ENCODE data around the gene KIAA0232.
A peak's percentile ranks its signal among the peaks of the same experiment; 100 is the strongest.
"Not testable (repeated sequence)": the region's sequence is repeated elsewhere in the genome, so short reads cannot be mapped to it uniquely, and the experiment has no call there.

KIAA0232 gene

DNA sequence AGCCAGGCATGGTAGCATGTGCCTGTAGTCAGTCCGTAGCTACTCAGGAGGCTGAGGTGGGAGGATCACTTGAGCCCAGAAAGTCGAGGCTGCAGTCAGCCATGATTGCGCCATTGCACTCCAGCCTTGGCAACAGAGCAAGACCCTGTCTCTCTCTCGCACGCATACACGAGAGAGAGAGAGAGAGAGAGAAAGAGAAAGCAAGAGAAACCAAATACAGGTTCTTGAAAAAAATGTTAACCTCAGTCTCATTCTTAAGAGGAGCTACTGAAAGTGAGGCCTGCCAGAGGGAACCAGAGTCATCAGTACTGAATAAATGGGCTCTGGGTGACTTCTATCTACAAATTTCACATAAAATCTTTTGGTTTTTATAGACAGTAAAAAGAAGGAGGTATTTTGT, 42.9 kb downstream of the KIAA0232 start:
- no peak for DNase-seq (ENCODE audit: low read depth)
- no peak overlapping the region for H3K4me3 ChIP-seq (ENCODE audit: low read length)
- TF ChIP-seq, protein P1, sequence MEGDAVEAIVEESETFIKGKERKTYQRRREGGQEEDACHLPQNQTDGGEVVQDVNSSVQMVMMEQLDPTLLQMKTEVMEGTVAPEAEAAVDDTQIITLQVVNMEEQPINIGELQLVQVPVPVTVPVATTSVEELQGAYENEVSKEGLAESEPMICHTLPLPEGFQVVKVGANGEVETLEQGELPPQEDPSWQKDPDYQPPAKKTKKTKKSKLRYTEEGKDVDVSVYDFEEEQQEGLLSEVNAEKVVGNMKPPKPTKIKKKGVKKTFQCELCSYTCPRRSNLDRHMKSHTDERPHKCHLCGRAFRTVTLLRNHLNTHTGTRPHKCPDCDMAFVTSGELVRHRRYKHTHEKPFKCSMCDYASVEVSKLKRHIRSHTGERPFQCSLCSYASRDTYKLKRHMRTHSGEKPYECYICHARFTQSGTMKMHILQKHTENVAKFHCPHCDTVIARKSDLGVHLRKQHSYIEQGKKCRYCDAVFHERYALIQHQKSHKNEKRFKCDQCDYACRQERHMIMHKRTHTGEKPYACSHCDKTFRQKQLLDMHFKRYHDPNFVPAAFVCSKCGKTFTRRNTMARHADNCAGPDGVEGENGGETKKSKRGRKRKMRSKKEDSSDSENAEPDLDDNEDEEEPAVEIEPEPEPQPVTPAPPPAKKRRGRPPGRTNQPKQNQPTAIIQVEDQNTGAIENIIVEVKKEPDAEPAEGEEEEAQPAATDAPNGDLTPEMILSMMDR (conservative IDR thresholded peaks at IDR 0.05; ENCODE audit: low read length): no peak

GRCh38 chr4:6826781-6827508, 44.4 kb downstream of the KIAA0232 start:
- no peak for DNase-seq (ENCODE audit: low read depth)

DNA sequence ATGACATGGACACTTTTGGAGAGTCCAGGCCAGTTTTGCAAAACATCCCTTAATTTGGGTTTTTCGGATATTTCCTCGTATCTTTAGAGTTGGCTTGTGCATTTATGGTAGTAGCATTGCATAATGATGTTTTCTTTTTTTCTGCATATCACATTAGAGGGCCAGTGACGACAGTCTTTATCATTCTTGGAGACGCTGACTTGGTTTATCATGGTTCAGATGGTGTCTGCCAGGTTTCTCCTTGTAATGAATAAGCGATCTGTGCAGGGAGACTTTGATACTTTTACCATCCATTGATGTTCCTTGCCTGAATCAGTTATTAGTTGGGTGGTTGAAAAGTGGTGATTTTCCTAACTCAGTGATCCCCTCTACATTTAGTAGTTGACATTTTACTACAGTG, 46.6 kb downstream of the KIAA0232 start:
- DNase-seq (ENCODE audit: low read depth): no peak
- TF ChIP-seq, protein P1 (conservative IDR thresholded peaks at IDR 0.05; ENCODE audit: low read length): no peak
- no peak overlapping the region for H3K4me3 ChIP-seq (ENCODE audit: low read length)

More at GRCh38 chr4:6826781-6827508, 44.4 kb downstream of the KIAA0232 start:
- TF ChIP-seq, protein P1 (conservative IDR thresholded peaks at IDR 0.05; ENCODE audit: low read length): no peak
- H3K4me3 ChIP-seq (ENCODE audit: low read length): no peak overlapping the region

DNA sequence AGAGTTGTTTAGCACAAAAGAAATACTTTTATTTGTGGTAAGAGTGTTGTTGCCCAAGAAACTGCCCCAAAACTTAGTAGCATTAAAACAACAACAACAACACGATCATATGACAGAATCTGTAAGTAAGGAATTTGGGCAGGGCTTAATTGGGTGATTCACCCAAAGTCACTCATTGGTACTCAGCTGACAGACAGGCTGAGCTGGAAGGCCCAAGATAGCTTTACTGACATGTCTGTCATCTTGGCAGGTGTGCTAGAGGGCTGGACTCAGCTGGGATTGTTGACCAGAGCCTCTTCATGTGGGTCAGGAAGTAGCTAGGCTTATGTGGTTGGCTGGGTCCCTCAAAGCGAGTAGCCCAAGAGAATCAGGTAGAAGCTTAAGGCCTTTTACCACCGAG, 52.3 kb downstream of the KIAA0232 start:
- H3K4me3 ChIP-seq (ENCODE audit: low read length): no peak overlapping the region
- peak; percentile 13 for DNase-seq (ENCODE audit: low read depth)
- TF ChIP-seq, protein P1 (conservative IDR thresholded peaks at IDR 0.05; ENCODE audit: low read length): no peak

GRCh38 chr4:6835616-6836015, 53.1 kb downstream of the KIAA0232 start:
- not testable (repeated sequence) for H3K4me3 ChIP-seq (ENCODE audit: low read length); DNase-seq (ENCODE audit: low read depth)

GRCh38 chr4:6837106-6837505, 54.6 kb downstream of the KIAA0232 start:
- not testable (repeated sequence) for DNase-seq (ENCODE audit: low read depth)

GRCh38 chr4:6839579-6839978, 57.1 kb downstream of the KIAA0232 start:
- no peak overlapping the region for H3K4me3 ChIP-seq (ENCODE audit: low read length)
- TF ChIP-seq, protein P1 (conservative IDR thresholded peaks at IDR 0.05; ENCODE audit: low read length): no peak
- DNase-seq (ENCODE audit: low read depth): no peak

More at GRCh38 chr4:6837106-6837505, 54.6 kb downstream of the KIAA0232 start:
- not testable (repeated sequence) for H3K4me3 ChIP-seq (ENCODE audit: low read length)

GRCh38 chr4:6840062-6840976, 57.8 kb downstream of the KIAA0232 start:
- H3K4me3 ChIP-seq (ENCODE audit: low read length): no peak overlapping the region
- TF ChIP-seq, protein P1 (conservative IDR thresholded peaks at IDR 0.05; ENCODE audit: low read length): no peak
- peak; percentile 48 for DNase-seq (ENCODE audit: low read depth)

Measured in AG10803 (cell line).